Body of pancreas (tissue), 4 donors: Measurements from ENCODE around the gene UBQLN4. TPM values are rescaled to one million over a fixed set of nuclear protein-coding genes. Genes with fewer than 3 reads are reported as not detected.

Source experiments
- ATAC-seq: fragments of 150-250 bp; one replicate; pipeline ENCODE4 v1.9.1; 2016
- DNase-seq, 4 donors: peaks; one replicate each; pipeline ENCODE4 v3.0.0-alpha.2; 2019
- H3K27ac ChIP-seq, 4 donors: fragments of 200-600 bp; sonication (generic); 1 replicate in 3 of 4; 2 replicates in 1 of 4; pipeline versions ENCODE4 v1.5.1 to v1.6.1; 2016 to 2019; ENCODE audit warnings: mild to moderate bottlenecking in 1 of 4, mixed read lengths in 1 of 4, moderate library complexity in 1 of 4
- H3K27me3 ChIP-seq, 2 donors: fragments of 200-600 bp; sonication (generic); one replicate each; pipeline ENCODE4 v1.6.0; 2016; ENCODE audit warnings: mild to moderate bottlenecking in 1 of 2
- H3K36me3 ChIP-seq, 2 donors: fragments of 200-600 bp; sonication (generic); replicated peaks in 1 of 2; 2 replicates each; pipeline ENCODE4 v1.5.1; 2016; ENCODE audit warnings: low read depth in 2 of 2; ENCODE audit not compliant: insufficient read depth in 1 of 2
- H3K4me1 ChIP-seq: fragments of 200-600 bp; sonication (generic); one replicate; pipeline ENCODE4 v1.6.0; 2016
- H3K4me3 ChIP-seq, 2 donors: fragments of 200-600 bp; sonication (generic); 1 replicate in 1 of 2; 2 replicates in 1 of 2; pipeline ENCODE4 v1.5.1; 2016 to 2019
- H3K9me3 ChIP-seq, 3 donors: fragments of 200-600 bp; sonication (generic); 1 replicate in 2 of 3; 2 replicates in 1 of 3; pipeline ENCODE4 v1.5.1; 2016
- POLR2A ChIP-seq, 3 donors: fragments of 450-650 bp; IDR thresholded peaks; one replicate each; pipeline ENCODE4 v1.6.1; 2016; ENCODE audit warnings: antibody characterized with exemption in 3 of 3, mild to moderate bottlenecking in 2 of 3
- WGBS, 2 donors: methylation state at CpG; one replicate each; pipeline ENCODE4 v1.1.5; 2017; 5-methylcytosine and 5-hydroxymethylcytosine counted together
- intact Hi-C: fragments of 100-400 bp; cut with DNase I; formaldehyde crosslinking; loops from one replicate; pipeline ENCODE4 v1.15.1; 2023
- total RNA-seq, 2 donors: library from RNA; depleted of rRNA; stranded (reverse); fragments of >200 nt; gene quantifications; one replicate each; pipeline ENCODE4 v1.1.0, GENCODE V29; 2016
- TF ChIP-seq, protein P1 (sequence below), 7 experiments: fragments of 450-650 bp in 4 of 7; fragments of 200-600 bp in 3 of 7; sonication (generic) in 3 of 7; IDR thresholded peaks; one replicate each; pipeline ENCODE4 v1.5.1; 2016 to 2019; ENCODE audit warnings: antibody characterized with exemption in 7 of 7

The UBQLN4 gene
- total RNA-seq, 2 donors from 2014 or later: 16.5 to 16.9 TPM

GRCh38 chr1:156001662-156002171 lies 51.9 kb downstream of the UBQLN4 start:
- Histone ChIP-seq H3K36me3 (no peaks in the 10 kb centered on the region), H3K4me3 (no peak overlapping the region), H3K27me3 (no peaks in the 10 kb centered on the region), H3K27ac (no peak overlapping the region), H3K4me1 (peaks cover 4% of the 10 kb centered on the region), H3K9me3 (no peaks in the 10 kb centered on the region)
- 40 to 56% methylated on average over 4 of the region's 4 CpGs for WGBS, 2 donors
- ATAC-seq: no peak
- intact Hi-C loops: no loop called here
- TF ChIP-seq, protein P1, sequence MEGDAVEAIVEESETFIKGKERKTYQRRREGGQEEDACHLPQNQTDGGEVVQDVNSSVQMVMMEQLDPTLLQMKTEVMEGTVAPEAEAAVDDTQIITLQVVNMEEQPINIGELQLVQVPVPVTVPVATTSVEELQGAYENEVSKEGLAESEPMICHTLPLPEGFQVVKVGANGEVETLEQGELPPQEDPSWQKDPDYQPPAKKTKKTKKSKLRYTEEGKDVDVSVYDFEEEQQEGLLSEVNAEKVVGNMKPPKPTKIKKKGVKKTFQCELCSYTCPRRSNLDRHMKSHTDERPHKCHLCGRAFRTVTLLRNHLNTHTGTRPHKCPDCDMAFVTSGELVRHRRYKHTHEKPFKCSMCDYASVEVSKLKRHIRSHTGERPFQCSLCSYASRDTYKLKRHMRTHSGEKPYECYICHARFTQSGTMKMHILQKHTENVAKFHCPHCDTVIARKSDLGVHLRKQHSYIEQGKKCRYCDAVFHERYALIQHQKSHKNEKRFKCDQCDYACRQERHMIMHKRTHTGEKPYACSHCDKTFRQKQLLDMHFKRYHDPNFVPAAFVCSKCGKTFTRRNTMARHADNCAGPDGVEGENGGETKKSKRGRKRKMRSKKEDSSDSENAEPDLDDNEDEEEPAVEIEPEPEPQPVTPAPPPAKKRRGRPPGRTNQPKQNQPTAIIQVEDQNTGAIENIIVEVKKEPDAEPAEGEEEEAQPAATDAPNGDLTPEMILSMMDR (IDR thresholded peaks at IDR 0.05): no peak
- TF ChIP-seq POLR2A (IDR thresholded peaks at IDR 0.05): no peak
- DNase-seq: no peak

- intact Hi-C loops: no loop called here
- Histone ChIP-seq H3K9me3 (no peaks in the 10 kb centered on the region), H3K4me1 (peaks cover 4% of the 10 kb centered on the region), H3K4me3 (no peak overlapping the region), H3K27ac (no peak overlapping the region), H3K36me3 (no peaks in the 10 kb centered on the region), H3K27me3 (no peaks in the 10 kb centered on the region)
- WGBS, 2 donors: 59 to 65% methylated on average over 10 of the region's 10 CpGs
- no peak for ATAC-seq
- TF ChIP-seq POLR2A (IDR thresholded peaks at IDR 0.05): no peak
- TF ChIP-seq, protein P1 (IDR thresholded peaks at IDR 0.05): no peak
- no peak for DNase-seq
Measured at GRCh38 chr1:156001021-156001661, 52.5 kb downstream of the UBQLN4 start.

DNA sequence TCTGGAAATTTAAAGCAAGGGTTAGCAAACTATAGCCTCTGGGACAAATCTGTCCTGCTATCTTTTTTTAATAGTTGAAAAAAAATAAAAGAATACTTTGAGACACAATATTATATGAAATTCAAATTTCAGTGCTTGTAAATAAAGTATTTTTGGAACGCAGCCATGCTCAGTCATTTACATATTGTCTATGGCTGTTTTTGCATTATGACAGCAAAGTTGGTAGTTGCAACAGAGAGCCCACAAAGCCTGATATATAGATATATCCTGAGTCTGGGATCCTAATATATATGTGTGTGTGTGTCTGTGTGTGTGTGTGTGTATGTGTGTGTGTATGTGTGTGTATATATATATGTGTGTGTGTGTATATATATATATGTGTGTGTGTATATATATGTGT lies 53.6 kb downstream of the UBQLN4 start:
- Histone ChIP-seq H3K36me3 (no peaks in the 10 kb centered on the region), H3K9me3 (no peaks in the 10 kb centered on the region), H3K27ac (no peak overlapping the region), H3K27me3 (no peaks in the 10 kb centered on the region), H3K4me1 (peaks cover 4% of the 10 kb centered on the region), H3K4me3 (no peak overlapping the region)
- intact Hi-C loops: no loop called here
- TF ChIP-seq, protein P1 (IDR thresholded peaks at IDR 0.05): no peak
- TF ChIP-seq POLR2A (IDR thresholded peaks at IDR 0.05): no peak
- WGBS, 2 donors: 70 to 80% methylated on average over 1 of the region's 1 CpG
- no peak for DNase-seq
- ATAC-seq: no peak

GRCh38 chr1:155996166-155996565 lies 57.4 kb downstream of the UBQLN4 start:
- no peak for DNase-seq
- intact Hi-C loops: no loop called here
- TF ChIP-seq, protein P1 (IDR thresholded peaks at IDR 0.05): no peak
- TF ChIP-seq POLR2A (IDR thresholded peaks at IDR 0.05): no peak
- no peak overlapping the region for H3K4me3 ChIP-seq
- no peak overlapping the region for H3K27ac ChIP-seq
- ATAC-seq: no peak
- WGBS, 2 donors: 45 to 49% methylated on average over 2 of the region's 2 CpGs
- H3K27me3 ChIP-seq: no peaks in the 10 kb centered on the region
- H3K4me1 ChIP-seq: no peaks in the 10 kb centered on the region
- H3K9me3 ChIP-seq: no peaks in the 10 kb centered on the region
- no peaks in the 10 kb centered on the region for H3K36me3 ChIP-seq

DNA sequence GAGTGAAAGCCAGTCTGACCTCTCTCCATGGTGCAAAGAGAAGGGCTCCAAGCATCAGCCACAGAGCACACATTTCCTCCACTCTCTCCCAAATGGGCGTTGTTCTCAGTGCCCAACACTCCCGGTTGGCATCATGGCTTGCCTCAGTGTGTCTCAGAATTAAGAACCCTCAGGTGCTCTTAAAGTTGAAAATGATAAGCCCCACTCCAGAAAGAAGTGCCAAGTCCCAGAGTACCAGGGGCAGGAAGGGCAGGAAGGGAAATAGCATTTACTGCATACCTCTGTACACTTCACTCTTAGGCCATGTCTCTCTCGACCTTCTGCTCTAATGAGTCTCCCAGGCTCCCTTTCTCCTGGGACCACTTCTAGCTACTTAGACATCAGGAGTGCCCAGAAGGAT lies 60.0 kb downstream of the UBQLN4 start:
- DNase-seq (no peak), ATAC-seq (no peak)
- no peaks in the 10 kb centered on the region for H3K27me3 ChIP-seq
- H3K27ac ChIP-seq: no peak overlapping the region
- 85 to 92% methylated on average over 3 of the region's 3 CpGs for WGBS, 2 donors
- TF ChIP-seq POLR2A (IDR thresholded peaks at IDR 0.05): no peak
- TF ChIP-seq, protein P1 (IDR thresholded peaks at IDR 0.05): no peak
- no peaks in the 10 kb centered on the region for H3K9me3 ChIP-seq
- H3K36me3 ChIP-seq: no peaks in the 10 kb centered on the region
- H3K4me3 ChIP-seq: no peak overlapping the region
- no peaks in the 10 kb centered on the region for H3K4me1 ChIP-seq
- intact Hi-C loops: loop anchor here (5.0 kb wide), 1 partner anchor 51 kb away; the partner anchor contains the start of gene RXFP4
